Liver (tissue), 9 donors: ENCODE data around the gene TTC28. TPM values are rescaled to one million over a fixed set of nuclear protein-coding genes. Genes with fewer than 3 reads are reported as not detected.

Experiments used
- DNase-seq: peaks from one replicate; pipeline ENCODE4 v3.0.0-alpha.2; 2017; ENCODE audit warnings: low spot score
- H3K27ac ChIP-seq, 2 donors: one replicate each; pipeline ENCODE4 v1.7.0; 2013; ENCODE audit warnings: inconsistent platforms in 2 of 2, low read length in 2 of 2, control low read depth in 1 of 2, low read depth in 1 of 2, mild to moderate bottlenecking in 1 of 2
- H3K27me3 ChIP-seq, 4 donors: one replicate each; pipeline versions ENCODE4 v1.6.1 to v1.7.0; 2013; ENCODE audit warnings: low read length in 3 of 4, inconsistent platforms in 1 of 4, mild to moderate bottlenecking in 1 of 4, moderate library complexity in 1 of 4; ENCODE audit not compliant: control insufficient read depth in 4 of 4, insufficient read depth in 4 of 4
- H3K36me3 ChIP-seq, 4 donors: one replicate each; pipeline versions ENCODE4 v1.6.1 to v1.7.0; 2013; ENCODE audit warnings: low read length in 3 of 4, mild to moderate bottlenecking in 3 of 4, low read depth in 1 of 4, moderate library complexity in 1 of 4; ENCODE audit not compliant: control insufficient read depth in 4 of 4, insufficient read depth in 3 of 4
- H3K4me1 ChIP-seq, 4 donors: one replicate each; pipeline versions ENCODE4 v1.6.1 to v1.7.0; 2013; ENCODE audit warnings: low read length in 3 of 4, mild to moderate bottlenecking in 3 of 4, moderate library complexity in 1 of 4; ENCODE audit not compliant: control insufficient read depth in 4 of 4, insufficient read depth in 4 of 4
- H3K4me3 ChIP-seq, 3 donors: one replicate each; pipeline versions ENCODE4 v1.6.1 to v1.7.0; 2013; ENCODE audit warnings: low read length in 3 of 3, control low read depth in 1 of 3, low read depth in 1 of 3, mild to moderate bottlenecking in 1 of 3
- H3K9ac ChIP-seq, 2 donors: one replicate each; pipeline ENCODE4 v1.7.0; 2013; ENCODE audit warnings: low read length in 2 of 2, mild to moderate bottlenecking in 2 of 2, moderate library complexity in 2 of 2, control low read depth in 1 of 2, low read depth in 1 of 2
- H3K9me3 ChIP-seq, 4 donors: one replicate each; pipeline versions ENCODE4 v1.6.1 to v1.7.0; 2013; ENCODE audit warnings: low read length in 3 of 4; ENCODE audit not compliant: control insufficient read depth in 4 of 4
- ATF3 ChIP-seq: IDR thresholded peaks from 2 replicates; pipeline ENCODE4 v1.6.1; 2016; ENCODE audit warnings: antibody characterized with exemption
- EGR1 ChIP-seq, 2 donors: IDR thresholded peaks; 2 replicates each; pipeline ENCODE4 v1.6.1; 2016 to 2018; ENCODE audit warnings: antibody characterized with exemption in 2 of 2, low read depth in 2 of 2
- FOXA1 ChIP-seq: IDR thresholded peaks from 2 replicates; pipeline ENCODE4 v1.6.1; 2016; ENCODE audit warnings: antibody characterized with exemption
- FOXA2 ChIP-seq: IDR thresholded peaks from 2 replicates; pipeline ENCODE4 v1.6.1; 2016; ENCODE audit warnings: antibody characterized with exemption
- GABPA ChIP-seq, 2 donors: IDR thresholded peaks in 1 of 2; conservative IDR thresholded peaks in 1 of 2; 2 replicates each; pipeline ENCODE4 v1.6.1; 2016; ENCODE audit warnings: antibody characterized with exemption in 2 of 2, mild to moderate bottlenecking in 1 of 2, moderate library complexity in 1 of 2
- HNF4G ChIP-seq: IDR thresholded peaks from 2 replicates; pipeline ENCODE4 v1.6.1; 2016; ENCODE audit warnings: antibody characterized with exemption
- NR2F2 ChIP-seq: IDR thresholded peaks from 2 replicates; pipeline ENCODE4 v1.6.1; 2016; ENCODE audit warnings: antibody characterized with exemption
- RAD21 ChIP-seq, 2 donors: IDR thresholded peaks; 2 replicates each; pipeline ENCODE4 v1.6.1; 2016; ENCODE audit warnings: antibody characterized with exemption in 2 of 2, mild to moderate bottlenecking in 2 of 2
- RXRA ChIP-seq, 2 donors: IDR thresholded peaks; 2 replicates each; pipeline ENCODE4 v1.6.1; 2017 to 2018; ENCODE audit warnings: antibody characterized with exemption in 2 of 2, mild to moderate bottlenecking in 1 of 2
- SP1 ChIP-seq: IDR thresholded peaks from 2 replicates; pipeline ENCODE4 v1.6.1; 2018; ENCODE audit warnings: antibody characterized with exemption, mild to moderate bottlenecking
- TAF1 ChIP-seq: conservative IDR thresholded peaks from 2 replicates; pipeline ENCODE4 v1.6.1; 2016; ENCODE audit warnings: antibody characterized with exemption, mild to moderate bottlenecking
- YY1 ChIP-seq: IDR thresholded peaks from 2 replicates; pipeline ENCODE4 v1.6.1; 2016; ENCODE audit warnings: antibody characterized with exemption, mild to moderate bottlenecking
- WGBS: extraction: QIAGEN DNeasy Blood & Tissue Kit; methylation state at CpG from one replicate; pipeline ENCODE4 v1.1.7; 2013; 5-methylcytosine and 5-hydroxymethylcytosine counted together
- polyA plus RNA-seq, 2 donors: library from polyadenylated mRNA; stranded (reverse) in 1 of 2; unstranded in 1 of 2; fragments of 200-250 nt in 1 of 2; fragments of >200 nt in 1 of 2; fragmentation: Nextera tagmentation in 1 of 2; extraction: Ambion mirVana in 1 of 2; gene quantifications; one replicate each; pipeline versions ENCODE4 v1.2.1 to v1.2.3, GENCODE V29; 2013 to 2015
- total RNA-seq, 2 donors: library from RNA; depleted of rRNA; stranded (reverse); fragments of >200 nt; gene quantifications; one replicate each; pipeline ENCODE4 v1.2.3, GENCODE V29; 2014
- TF ChIP-seq, protein P1 (sequence below): IDR thresholded peaks from 2 replicates; pipeline ENCODE4 v1.6.1; 2016; ENCODE audit warnings: antibody characterized with exemption, mild to moderate bottlenecking
- TF ChIP-seq, protein P2 (sequence below): fragments of 150-350 bp; IDR thresholded peaks from 2 replicates; pipeline ENCODE4 v1.5.1; 2017; ENCODE audit warnings: improper control_type of control experiment, low read depth, low read length; ENCODE audit not compliant: missing input control
- TF ChIP-seq, protein P3 (sequence below): IDR thresholded peaks from 2 replicates; pipeline ENCODE4 v1.6.1; 2016; ENCODE audit warnings: antibody characterized with exemption
- donor health status: healthy.
- donor health status: healthy.
- donor health status: healthy.
- donor health status: healthy.
- donor health status: healthy.

The TTC28 gene
- total and polyA plus RNA-seq, 4 donors = 4.2 to 19.4 (median 5.9) TPM

DNA sequence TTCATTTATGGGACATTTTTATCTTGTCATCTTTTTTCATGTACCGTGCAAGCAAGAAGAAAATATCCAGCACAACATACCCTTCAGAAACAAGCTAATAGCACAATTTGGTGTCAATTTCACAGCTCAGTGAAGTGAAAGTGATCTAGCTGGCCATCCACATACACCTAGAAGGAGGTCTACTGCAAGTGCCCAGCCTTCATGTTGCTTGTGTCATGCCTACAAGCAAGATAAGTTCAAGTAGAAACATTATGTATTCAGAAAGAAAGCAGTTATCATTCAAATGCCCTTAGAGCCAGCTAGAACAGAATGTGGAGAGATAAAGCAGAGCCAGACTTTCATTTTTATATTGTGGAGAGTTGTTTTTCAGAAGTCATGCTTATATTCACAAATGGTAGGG, 434.9 kb downstream of the TTC28 start:
- H3K9ac ChIP-seq = no peak overlapping the region
- H3K4me1 ChIP-seq = peaks cover 0 to 7% (median 1%) of the 10 kb centered on the region in 4 donors
- 88% methylated on average over 1 of the region's 1 CpG for WGBS
- no peaks in the 10 kb centered on the region for H3K9me3 ChIP-seq
- H3K36me3 ChIP-seq = no peaks in the 10 kb centered on the region
- H3K27ac ChIP-seq = no peak overlapping the region
- TF ChIP-seq, protein P1, sequence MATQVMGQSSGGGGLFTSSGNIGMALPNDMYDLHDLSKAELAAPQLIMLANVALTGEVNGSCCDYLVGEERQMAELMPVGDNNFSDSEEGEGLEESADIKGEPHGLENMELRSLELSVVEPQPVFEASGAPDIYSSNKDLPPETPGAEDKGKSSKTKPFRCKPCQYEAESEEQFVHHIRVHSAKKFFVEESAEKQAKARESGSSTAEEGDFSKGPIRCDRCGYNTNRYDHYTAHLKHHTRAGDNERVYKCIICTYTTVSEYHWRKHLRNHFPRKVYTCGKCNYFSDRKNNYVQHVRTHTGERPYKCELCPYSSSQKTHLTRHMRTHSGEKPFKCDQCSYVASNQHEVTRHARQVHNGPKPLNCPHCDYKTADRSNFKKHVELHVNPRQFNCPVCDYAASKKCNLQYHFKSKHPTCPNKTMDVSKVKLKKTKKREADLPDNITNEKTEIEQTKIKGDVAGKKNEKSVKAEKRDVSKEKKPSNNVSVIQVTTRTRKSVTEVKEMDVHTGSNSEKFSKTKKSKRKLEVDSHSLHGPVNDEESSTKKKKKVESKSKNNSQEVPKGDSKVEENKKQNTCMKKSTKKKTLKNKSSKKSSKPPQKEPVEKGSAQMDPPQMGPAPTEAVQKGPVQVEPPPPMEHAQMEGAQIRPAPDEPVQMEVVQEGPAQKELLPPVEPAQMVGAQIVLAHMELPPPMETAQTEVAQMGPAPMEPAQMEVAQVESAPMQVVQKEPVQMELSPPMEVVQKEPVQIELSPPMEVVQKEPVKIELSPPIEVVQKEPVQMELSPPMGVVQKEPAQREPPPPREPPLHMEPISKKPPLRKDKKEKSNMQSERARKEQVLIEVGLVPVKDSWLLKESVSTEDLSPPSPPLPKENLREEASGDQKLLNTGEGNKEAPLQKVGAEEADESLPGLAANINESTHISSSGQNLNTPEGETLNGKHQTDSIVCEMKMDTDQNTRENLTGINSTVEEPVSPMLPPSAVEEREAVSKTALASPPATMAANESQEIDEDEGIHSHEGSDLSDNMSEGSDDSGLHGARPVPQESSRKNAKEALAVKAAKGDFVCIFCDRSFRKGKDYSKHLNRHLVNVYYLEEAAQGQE = no peak
- TF ChIP-seq RXRA (IDR thresholded peaks at IDR 0.05) (no peak), GABPA (IDR thresholded peaks at IDR 0.05 in 1 of 2, conservative IDR thresholded peaks at IDR 0.05 in 1 of 2) (no peak), RAD21 (IDR thresholded peaks at IDR 0.05) (no peak), ATF3 (no peak), YY1 (no peak), SP1 (no peak), HNF4G (no peak), FOXA1 (no peak)
- H3K4me3 ChIP-seq = no peak overlapping the region
- H3K27me3 ChIP-seq = no peaks in the 10 kb centered on the region
- no peak for DNase-seq

DNA sequence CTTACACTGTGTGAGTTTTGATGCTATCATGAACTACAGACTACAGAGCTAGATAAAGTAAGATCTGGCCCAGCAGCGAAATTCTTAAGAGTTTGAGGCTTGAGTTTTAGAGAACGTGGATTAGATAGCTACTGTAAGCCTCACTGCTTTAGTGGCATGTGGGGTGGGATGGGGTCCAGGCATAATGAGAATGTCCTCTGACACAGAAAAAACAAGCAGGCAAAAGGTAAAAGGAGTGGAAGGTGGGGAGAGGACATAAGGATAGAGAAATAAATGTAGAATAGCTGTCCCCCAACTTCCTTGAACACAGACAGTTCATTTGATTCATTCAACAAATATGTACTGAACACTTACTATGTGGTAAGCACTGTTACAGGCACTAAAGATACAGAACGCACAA, 436.1 kb downstream of the TTC28 start:
- TF ChIP-seq, protein P2, sequence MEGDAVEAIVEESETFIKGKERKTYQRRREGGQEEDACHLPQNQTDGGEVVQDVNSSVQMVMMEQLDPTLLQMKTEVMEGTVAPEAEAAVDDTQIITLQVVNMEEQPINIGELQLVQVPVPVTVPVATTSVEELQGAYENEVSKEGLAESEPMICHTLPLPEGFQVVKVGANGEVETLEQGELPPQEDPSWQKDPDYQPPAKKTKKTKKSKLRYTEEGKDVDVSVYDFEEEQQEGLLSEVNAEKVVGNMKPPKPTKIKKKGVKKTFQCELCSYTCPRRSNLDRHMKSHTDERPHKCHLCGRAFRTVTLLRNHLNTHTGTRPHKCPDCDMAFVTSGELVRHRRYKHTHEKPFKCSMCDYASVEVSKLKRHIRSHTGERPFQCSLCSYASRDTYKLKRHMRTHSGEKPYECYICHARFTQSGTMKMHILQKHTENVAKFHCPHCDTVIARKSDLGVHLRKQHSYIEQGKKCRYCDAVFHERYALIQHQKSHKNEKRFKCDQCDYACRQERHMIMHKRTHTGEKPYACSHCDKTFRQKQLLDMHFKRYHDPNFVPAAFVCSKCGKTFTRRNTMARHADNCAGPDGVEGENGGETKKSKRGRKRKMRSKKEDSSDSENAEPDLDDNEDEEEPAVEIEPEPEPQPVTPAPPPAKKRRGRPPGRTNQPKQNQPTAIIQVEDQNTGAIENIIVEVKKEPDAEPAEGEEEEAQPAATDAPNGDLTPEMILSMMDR = no peak
- TF ChIP-seq TAF1 (no peak), ATF3 (no peak), FOXA2 (no peak), NR2F2 (no peak), HNF4G (no peak), EGR1 (IDR thresholded peaks at IDR 0.05; ENCODE audit: low read depth in 2 of 2) (no peak), RAD21 (IDR thresholded peaks at IDR 0.05) (no peak), YY1 (no peak), GABPA (IDR thresholded peaks at IDR 0.05 in 1 of 2, conservative IDR thresholded peaks at IDR 0.05 in 1 of 2) (no peak), SP1 (no peak)
- TF ChIP-seq, protein P3, sequence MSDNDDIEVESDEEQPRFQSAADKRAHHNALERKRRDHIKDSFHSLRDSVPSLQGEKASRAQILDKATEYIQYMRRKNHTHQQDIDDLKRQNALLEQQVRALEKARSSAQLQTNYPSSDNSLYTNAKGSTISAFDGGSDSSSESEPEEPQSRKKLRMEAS = no peak
- Histone ChIP-seq H3K27ac (no peak overlapping the region), H3K9ac (no peak overlapping the region), H3K36me3 (no peaks in the 10 kb centered on the region), H3K4me1 (peaks cover 0 to 7% (median under 1%) of the 10 kb centered on the region in 4 donors), H3K9me3 (no peaks in the 10 kb centered on the region), H3K27me3 (no peaks in the 10 kb centered on the region), H3K4me3 (no peak overlapping the region)
- WGBS = 92% methylated on average over 3 of the region's 3 CpGs
- no peak for DNase-seq
